GM12878 (cell line): ENCODE data around the gene FBXW8. TPM values are rescaled to one million over a fixed set of nuclear protein-coding genes. Genes with fewer than 3 reads are reported as not detected.

Experiments
- FOXK2 ChIP-seq: fragments of 450-650 bp; IDR thresholded peaks from 2 replicates; pipeline ENCODE4 v1.6.1; 2017; ENCODE audit warnings: mild to moderate bottlenecking, moderate library complexity
- IRF4 ChIP-seq: IDR thresholded peaks from 2 replicates; pipeline ENCODE4 v1.6.1; 2011; ENCODE audit warnings: low read depth, low read length
- JUNB ChIP-seq: IDR thresholded peaks from 2 replicates; pipeline ENCODE4 v1.6.1; 2016; ENCODE audit warnings: antibody characterized with exemption, mild to moderate bottlenecking
- NKRF ChIP-seq: fragments of 450-650 bp; conservative IDR thresholded peaks from 2 replicates; pipeline ENCODE4 v1.6.1; 2017; ENCODE audit warnings: mild to moderate bottlenecking, moderate library complexity
- NR2C1 ChIP-seq: fragments of 450-650 bp; IDR thresholded peaks from 2 replicates; pipeline ENCODE4 v1.6.1; 2017; ENCODE audit warnings: antibody characterized with exemption, mild to moderate bottlenecking, moderate library complexity
- POLR2AphosphoS2 ChIP-seq: IDR thresholded peaks from 2 replicates; pipeline ENCODE4 v1.6.1; 2011; ENCODE audit warnings: low read depth, mild to moderate bottlenecking, low read length, improper control_type of control experiment, moderate library complexity
- SMARCA5 ChIP-seq: fragments of 450-650 bp; IDR thresholded peaks from 2 replicates; pipeline ENCODE4 v1.6.1; 2017; ENCODE audit warnings: mild to moderate bottlenecking
- SRF ChIP-seq, 2 experiments: IDR thresholded peaks; 2 replicates each; pipeline ENCODE4 v1.6.1; 2011; ENCODE audit warnings: low read depth in 2 of 2, low read length in 2 of 2, mild to moderate bottlenecking in 1 of 2, moderate library complexity in 1 of 2
- TCF7 ChIP-seq: IDR thresholded peaks from 2 replicates; pipeline ENCODE4 v1.6.1; 2014; ENCODE audit warnings: antibody characterized with exemption, borderline replicate concordance
- polyA plus RNA-seq, 11 experiments: library from polyadenylated mRNA; depleted of rRNA in 4 of 11; unstranded in 6 of 11; stranded (reverse) in 5 of 11; fragments of >200 nt; fragmentation: Nextera tagmentation in 4 of 11; fragmentation: Illumina TruSeq in 1 of 11; extraction: Ambion mirVana in 4 of 11; extraction: Trizol in 1 of 11; gene quantifications; 1 replicate in 1 of 11; 2 replicates in 10 of 11; pipeline versions ENCODE4 v1.2.1 to v1.2.3, GENCODE V29; 2011 to 2016; ENCODE audit warnings: inconsistent platforms in 2 of 11, missing spikeins in 2 of 11, low read depth in 1 of 11
- total RNA-seq, 4 experiments: library from RNA; depleted of rRNA in 3 of 4; stranded (reverse); fragments of >200 nt in 3 of 4; fragmentation: Illumina TruSeq in 1 of 4; extraction: Trizol in 1 of 4; gene quantifications; 2 replicates each; pipeline versions ENCODE4 v1.2.1 to v1.2.3, GENCODE V29; 2013 to 2021
- TF ChIP-seq, protein P1 (sequence below): IDR thresholded peaks from 2 replicates; pipeline ENCODE4 v1.6.1; 2011; ENCODE audit warnings: borderline replicate concordance, low read depth, mild to moderate bottlenecking, moderate library complexity, low read length; ENCODE audit not compliant: insufficient read depth, poor library complexity, severe bottlenecking

FBXW8 gene
- total and polyA plus RNA-seq, 10 of the 15 experiments (the other 5 are each of a cell fraction or from before 2014, with no cell fraction given), result 0.49 to 7.5 (median 4.4) TPM

- TF ChIP-seq SMARCA5 (no peak), NKRF (no peak), NR2C1 (no peak), SRF (IDR thresholded peaks at IDR 0.05; ENCODE audit: low read depth in 2 of 2, low read length in 2 of 2) (no peak), JUNB (no peak), IRF4 (no peak), FOXK2 (no peak), TCF7 (no peak), POLR2AphosphoS2 (no peak)
- TF ChIP-seq, protein P1, sequence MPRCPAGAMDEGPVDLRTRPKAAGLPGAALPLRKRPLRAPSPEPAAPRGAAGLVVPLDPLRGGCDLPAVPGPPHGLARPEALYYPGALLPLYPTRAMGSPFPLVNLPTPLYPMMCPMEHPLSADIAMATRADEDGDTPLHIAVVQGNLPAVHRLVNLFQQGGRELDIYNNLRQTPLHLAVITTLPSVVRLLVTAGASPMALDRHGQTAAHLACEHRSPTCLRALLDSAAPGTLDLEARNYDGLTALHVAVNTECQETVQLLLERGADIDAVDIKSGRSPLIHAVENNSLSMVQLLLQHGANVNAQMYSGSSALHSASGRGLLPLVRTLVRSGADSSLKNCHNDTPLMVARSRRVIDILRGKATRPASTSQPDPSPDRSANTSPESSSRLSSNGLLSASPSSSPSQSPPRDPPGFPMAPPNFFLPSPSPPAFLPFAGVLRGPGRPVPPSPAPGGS, result no peak
Observed at GRCh38 chr12:116945886-116946550, 35.3 kb downstream of the FBXW8 start (continued).
